DMS79 treated with DMSO at 0.1 percent for 48 hours (cell line): ENCODE measurements around the gene AFG1L.
A peak's percentile ranks its signal among the peaks of the same experiment; 100 is the strongest.
"Not testable (repeated sequence)": the region's sequence is repeated elsewhere in the genome, so short reads cannot be mapped to it uniquely, and the experiment has no call there.

Experiments
- DNase-seq: peaks from one replicate; lab custom pipeline; 2025; lab: John Stamatoyannopoulos, UW

Gene AFG1L

DNA sequence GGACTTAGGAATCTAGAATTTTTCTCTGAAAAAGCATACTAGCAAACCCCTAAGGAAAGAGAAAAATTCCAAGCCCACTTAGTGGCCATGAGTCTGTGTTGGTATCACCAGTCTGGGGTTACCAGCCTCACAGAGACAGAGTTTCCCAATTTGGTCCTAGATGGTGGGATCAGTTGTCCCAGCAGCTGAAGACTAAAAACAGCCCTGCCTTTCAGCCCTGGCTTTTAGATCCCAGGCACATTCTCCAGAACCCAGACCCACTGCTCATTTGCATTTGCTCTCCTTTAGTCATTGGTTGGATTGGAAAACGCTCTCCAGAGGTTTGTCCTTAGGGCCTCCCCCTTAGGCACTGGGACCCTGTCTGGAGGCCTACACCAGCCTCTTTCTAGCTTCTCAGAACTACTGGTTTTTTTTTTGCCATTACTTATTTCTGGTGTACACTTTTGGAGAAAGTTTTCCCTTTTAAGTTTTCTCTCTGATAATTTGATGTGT, 226.8 kb downstream of the AFG1L start:
- no peak for DNase-seq

DNA sequence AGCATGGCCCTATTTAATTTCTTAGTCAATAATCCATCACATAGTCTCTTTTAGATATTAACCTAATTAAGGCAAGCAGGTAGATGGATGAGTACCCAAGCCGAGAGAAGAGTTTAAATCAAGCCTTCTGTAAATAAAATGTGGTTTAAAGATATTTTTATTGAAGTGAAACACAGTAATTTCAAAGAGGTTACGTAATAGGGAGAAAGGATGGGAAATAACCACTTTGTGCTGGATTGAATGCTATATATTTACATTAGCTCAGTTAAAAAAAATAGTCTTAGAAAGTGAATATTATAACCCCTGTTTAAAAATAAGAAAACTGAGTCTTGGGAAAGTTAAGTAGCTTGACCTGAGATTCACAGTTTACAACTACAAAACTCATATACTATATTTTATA, 228.8 kb downstream of the AFG1L start:
- DNase-seq: no peak

DNA sequence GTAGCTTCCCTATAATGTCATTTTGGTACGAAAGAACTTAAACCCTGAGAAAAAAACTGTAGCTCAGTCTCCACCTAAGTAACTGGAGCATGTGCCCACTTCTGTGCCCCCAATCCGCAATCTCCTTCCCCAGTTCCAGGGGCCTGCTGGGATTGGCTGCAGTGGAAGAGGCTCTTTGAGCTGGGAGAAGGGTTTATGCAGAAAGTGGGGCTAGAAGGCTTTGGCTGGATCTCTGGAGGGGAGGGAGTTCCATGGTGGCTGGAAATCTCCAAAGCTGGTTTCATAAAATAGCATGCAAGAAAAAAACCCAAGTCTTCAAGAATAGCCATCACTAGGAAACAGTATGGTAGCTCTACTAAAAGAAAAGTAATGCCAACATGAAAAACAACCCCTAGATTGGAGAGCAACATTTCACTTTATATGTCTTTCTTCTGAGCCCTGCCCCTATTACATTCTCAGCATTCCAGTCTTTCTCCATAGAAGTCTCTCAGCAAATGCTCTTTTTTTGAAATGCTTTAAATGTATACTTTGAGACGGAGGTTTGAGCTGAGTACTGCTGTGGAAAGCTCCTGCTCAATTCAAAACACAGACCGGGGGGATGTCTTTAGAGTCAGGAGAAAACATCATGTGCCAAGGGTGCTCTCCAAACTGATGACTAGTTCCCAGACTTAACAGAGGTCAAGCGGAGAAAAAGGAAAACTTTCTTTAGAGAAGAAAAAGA, 229.8 kb downstream of the AFG1L start:
- DNase-seq: no peak

DNA sequence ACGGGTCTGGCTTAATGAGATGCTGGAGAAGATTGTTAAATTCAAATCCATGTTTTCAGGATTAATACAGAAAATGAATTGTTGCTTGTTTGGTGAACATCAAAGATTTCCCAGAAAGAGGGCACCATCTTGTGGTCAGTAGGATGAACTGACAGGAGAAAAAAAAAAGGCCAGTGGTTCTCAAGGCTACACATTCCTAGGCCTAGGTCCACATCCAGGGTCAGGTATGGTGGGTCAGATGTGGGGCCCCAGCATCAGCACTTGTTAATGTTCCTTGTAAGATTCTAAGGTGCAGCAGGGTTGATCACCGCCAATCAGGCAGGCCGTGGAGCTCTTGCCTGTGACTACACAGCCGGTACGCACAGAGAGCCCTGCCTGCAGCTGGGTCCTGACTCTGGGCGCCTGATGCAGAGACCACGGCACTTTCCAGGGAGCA, 231.9 kb downstream of the AFG1L start:
- peak; percentile 5 for DNase-seq

DNA sequence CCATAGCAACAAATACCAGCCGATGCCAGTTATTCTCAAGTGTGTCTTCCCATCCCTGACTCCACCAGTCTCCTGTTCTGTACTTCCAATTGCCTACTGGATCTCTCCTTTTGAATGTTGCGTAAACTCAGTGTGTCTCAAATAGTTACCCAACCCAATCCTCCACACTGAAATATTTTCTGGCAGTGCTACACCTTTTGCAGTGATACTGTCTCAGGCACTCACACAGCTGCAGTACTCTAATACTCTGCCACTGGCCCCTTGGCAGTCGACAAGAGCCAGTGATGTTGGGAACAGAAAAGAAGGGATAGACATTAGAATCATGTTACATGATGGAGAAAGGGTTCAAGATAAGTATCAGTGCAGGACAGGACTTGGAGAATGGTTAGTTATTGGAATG, 234.0 kb downstream of the AFG1L start:
- DNase-seq: no peak

DNA sequence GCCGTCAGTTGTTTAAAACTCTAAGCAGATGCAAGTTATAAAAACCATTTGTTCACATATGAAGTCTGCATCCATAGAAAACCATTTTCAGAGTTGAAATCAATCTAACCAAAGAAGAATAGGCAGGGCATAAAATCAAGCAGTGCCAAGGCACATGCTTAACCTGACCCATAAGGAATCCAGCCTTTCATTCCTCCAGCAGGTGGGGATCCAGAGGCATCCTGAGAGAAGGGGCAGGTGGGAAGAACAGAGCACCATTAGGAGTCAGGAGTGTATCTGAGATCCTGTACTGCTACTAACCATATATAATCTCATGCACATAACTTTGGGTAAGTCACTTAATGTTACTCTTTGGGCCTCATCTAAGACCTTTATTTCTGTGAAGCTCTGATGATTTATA, 236.5 kb downstream of the AFG1L start:
- no peak for DNase-seq

DNA sequence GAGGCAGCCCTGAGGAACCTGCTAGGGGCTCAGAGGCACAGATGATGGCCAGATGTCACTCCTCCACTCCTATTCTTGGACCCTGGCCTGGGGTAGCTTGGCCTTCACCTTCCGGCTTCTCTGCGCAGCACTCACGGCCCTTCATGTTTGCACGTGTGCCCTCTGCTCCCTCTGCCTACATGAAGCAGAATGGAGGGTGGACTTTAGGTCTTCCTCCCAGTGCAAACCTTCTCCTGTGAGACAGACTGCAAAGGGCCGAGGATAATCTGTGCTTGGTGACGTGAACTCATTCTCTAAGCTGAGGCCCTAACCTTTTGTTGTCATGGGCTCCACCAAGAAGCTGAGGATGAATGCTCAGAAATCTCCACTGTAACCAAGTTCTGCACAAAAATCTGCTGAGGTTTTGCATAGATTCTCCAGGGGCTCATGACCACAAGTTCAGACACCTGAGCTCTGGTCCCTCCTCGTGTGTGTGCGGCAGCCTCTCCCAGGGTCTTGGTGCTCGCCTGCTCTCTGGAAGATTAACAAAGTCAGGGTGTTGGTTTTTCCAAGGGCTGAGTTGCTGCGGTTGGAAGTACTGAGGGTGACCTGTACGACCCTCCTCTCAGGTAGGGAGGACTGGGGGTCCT, 240.4 kb downstream of the AFG1L start:
- DNase-seq: no peak

DNA sequence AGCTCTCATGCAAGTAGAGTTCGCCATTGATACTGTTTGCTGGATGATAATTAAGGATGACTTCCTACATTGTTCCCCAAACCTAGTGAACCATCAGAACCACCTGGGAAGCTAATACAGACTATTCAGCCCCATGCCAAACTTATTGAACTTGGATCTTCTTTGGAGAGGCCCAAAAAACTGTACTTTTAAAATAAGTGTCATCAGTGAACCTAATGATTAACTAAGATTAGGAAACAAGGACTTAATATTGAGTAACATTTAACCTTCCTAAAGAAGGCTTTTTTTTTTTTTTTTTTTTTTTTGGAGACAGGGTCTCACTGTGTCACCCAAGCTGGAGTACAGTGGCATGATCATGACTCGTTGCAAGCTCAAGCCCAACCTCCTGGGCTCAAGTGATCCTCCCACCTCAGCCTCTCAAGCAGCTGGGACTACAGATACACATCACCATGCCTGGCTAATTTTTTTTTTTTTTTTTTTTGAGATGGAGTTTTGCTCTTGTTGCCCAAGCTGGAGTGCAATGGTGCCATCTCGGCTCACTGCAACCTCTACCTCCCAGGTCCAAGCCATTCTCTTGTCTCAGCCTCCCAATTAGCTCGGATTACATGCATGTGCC, 241.2 kb downstream of the AFG1L start:
- not testable (repeated sequence) for DNase-seq

DNA sequence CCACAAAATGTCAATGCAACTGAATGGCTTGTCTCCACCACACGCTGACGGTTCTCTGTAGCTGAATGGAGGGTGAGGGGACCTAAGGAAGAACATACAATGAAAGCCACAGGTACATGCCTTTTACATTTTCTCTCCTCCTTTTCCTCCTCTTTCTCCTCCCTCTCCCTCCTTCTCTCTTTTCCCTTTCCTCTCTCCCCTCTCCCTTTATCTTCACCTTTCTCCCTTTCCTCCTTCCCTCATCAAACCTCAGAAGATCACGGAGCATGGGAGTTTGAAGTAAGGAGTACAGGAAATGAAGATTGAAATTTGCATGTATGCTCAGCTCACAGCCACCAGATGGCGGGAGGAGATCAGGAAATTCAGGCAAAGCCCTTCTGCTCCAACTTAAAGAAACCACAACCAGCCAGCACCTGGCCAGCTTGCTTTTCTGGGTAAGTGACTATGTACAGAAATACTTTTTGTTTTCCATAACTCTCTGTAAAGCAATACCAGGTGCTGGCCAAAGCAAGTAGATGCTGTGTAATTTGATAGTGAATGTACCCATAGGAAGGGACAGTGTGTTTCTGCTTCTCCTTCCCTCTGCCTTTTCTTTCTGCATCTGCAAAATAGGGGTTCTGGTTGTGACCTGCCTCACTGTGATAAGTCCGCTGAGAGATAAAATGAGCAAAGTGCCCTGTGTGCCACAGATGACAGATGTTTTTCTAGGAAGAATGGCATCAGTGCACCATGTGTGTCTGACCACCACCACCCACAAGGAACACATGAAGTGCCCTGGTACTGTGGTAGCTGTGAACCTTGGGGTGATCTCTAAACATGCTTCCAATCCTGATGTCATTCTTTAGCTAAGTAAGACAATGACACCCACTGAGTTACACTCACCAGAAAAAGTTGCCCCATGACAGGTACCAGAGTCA, 247.2 kb downstream of the AFG1L start:
- peak; percentile 51 for DNase-seq

DNA sequence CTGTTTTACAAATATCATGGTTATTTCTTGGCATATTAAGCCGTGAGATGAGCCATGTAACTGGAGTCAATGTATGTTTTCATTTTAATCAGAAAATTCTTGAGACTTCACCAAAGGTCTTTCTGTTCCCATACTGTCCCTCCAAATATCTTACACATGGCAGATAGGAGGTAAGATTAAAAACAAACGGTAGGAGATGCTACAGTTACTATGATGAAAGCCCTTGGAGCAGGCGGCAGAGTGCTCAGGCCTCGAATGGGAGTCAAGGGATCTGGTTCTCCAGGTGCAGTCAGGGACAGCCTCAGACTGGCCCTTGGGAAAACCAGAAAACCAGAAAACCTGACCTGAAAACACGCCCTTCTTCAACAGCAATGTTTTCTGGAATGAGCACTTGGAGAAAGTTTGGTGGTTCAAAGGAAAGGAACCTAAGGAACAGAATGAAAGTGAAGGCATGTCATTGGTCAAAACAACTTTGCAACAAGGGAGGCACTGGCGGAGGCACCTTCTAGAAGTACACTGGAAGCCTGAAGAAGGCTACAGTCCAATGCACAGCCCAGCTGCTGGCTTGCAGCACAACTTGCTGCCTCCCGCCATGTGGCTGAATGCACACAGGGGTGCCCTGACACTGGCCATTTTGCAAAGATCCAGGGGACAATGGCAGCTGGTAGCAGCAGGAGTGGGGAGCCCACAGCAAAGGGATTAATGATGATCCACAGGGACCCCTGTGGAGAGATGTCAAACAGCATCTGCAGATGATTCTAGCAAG, 248.5 kb downstream of the AFG1L start:
- DNase-seq: no peak

DNA sequence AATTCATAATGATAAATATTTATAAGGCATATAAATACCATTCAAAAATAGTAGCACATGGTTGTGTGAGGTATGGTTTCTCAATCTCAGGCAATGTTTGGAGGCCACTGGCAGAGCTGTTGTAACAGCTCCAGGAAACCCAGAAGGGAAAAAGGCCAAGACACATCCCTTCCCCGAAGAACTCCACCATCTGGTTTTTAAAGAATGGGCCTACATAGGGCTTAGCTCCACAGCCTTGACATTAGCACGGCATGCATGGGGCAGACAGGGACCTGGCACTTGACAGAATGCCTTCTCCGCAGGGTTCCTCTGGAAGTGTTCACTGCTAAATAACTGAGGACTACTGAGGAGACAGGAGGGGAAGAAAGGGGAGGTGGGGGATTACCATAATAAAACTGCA, 249.8 kb downstream of the AFG1L start:
- DNase-seq: no peak

DNA sequence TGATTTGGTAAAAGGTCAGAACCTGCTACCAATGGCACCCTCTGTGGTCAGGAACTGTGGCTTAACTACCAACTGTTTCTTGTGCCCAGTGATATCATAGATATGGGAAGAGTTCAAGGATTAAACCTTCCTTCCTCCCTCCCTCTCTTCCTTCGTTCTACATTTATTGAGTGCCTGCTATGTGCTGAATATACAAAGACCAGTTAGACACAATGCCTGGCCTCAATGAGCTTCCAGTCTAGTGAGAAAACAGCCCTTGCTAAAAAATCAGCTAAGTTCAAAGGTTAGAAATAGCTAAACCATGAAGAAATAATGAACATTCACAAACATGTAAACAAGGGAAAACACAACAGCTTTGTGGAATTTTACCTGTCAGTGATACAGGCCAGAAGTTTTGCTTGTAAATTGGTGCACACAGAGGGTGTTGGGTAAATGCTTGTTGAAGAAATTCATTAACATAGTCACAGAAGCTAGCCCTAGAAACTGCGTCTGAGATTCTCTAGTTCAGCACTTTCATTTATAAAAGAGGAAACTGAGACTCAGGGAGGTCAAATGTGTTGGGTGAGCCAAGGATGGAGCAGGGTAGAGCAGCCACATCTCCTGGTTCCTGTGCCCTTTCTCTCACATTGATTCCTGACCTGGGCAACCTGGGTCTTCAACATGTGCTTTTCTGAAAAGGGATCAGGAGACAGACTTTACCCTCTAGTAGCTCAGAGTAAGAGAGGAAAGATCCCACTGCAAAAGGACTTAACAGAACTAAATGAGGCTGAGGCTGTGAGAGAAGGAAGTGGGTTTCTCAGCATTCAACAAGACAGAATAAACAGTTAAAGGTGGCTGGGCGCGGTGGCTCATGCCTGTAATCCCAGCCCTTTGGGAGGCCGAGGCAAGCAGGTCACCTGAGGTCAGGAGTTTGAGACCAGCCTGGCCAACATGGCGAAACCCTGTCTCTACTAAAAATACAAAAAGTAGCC, 251.5 kb downstream of the AFG1L start:
- no peak for DNase-seq

DNA sequence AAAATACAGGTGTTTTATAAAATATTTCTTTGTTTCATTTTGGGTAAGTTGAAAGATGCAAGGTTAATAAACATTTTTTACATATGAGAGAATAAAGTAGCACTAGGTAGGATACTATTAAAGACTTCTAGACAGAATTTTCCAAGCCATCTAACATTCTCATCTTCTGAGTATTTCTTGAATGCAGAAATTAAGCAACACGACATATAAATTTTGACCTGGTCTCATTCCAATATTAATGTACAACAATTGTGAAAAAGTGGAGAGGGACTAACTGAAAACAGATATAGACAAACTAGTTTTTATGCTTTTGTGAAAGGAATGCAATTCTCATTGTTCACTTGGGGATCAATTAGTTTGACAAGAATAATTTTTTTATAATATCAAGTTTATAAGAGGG, 254.4 kb downstream of the AFG1L start:
- DNase-seq: no peak

DNA sequence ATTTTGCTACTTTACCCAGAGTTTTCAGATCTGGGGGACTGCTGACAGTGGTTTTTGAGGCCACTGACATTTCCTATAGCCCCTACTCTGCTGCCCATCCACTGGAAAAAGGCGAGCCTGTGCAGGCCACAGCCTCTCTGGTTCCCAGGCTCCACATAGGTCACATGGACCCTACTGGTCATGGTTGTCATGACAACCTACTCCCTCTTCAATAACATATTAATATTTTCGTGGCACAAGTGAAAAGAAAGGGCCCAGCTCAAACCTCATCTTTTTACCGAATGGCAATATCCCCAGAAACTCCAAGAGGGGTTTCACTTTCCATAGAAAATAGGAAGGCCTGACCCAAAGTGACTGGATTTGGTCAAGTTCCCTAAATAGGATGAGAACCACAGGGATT, 254.9 kb downstream of the AFG1L start:
- DNase-seq: no peak

DNA sequence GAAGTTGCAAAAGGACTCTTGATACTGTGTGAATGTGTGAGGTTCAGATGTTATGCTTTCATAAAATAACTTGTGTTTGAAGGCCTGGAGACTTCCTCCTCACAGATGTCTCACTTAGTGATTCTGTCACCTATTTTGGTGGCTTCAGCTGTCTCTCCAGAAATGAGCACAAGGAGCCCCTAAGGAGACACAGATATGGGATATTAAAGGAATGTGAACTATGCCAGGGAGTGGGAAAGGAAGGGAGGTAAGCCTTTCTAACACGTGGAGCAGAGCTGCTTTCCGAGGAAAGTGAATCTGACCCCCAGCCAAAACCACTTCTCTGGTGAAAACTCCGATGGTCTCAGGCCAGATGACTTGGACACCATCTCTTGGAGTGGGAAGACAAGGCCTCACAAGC, 255.4 kb downstream of the AFG1L start:
- DNase-seq: no peak

DNA sequence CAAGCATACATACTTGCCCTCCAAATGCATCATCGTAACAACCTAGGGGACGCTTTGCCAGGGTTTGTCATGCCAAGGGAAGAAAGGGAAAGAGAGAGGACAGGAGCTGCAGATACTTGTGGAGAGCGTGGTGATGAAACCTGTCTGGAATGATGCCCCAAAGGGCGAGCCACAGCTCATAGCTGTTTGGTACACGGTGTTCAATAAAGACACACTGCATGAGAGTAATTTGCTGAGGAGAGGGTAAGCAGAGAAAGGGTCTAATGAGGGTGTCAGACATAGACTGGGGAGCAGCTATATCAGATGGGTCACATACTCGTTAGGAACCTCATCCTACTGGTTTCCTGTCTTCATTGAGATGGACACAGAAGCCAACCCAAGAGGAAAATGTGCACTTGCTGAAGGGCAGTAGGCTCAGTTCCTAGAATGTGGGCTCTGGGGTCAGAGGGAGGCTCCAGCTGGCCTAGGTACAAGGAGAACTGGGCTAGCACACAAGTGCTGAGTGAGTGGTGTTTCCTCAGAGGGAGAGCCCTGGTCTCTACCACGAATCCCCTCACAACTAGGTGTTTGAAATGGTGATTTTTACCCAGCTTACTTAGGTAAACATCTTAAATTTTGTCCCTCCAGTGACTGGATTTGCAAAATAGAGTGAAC, 260.7 kb downstream of the AFG1L start:
- DNase-seq: no peak

DNA sequence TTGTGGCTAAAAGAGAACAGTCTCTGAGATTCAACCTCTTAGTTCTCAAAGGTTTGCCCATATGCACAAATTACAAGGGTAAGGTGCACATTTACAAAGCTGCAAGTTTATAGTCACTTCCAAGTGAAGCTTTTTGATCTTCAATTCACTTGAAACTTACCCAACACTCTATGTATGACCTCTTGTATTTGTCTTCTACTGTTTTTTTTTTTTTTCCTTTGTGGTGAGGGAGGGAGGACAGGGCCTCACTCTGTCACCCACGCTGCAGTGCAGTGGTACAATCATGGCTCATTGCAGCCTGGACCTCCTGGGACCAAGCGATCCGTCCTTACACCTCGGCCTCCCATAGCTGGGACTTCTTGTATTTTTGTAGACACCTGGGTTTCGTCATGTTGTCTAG, 261.4 kb downstream of the AFG1L start:
- no peak for DNase-seq

DNA sequence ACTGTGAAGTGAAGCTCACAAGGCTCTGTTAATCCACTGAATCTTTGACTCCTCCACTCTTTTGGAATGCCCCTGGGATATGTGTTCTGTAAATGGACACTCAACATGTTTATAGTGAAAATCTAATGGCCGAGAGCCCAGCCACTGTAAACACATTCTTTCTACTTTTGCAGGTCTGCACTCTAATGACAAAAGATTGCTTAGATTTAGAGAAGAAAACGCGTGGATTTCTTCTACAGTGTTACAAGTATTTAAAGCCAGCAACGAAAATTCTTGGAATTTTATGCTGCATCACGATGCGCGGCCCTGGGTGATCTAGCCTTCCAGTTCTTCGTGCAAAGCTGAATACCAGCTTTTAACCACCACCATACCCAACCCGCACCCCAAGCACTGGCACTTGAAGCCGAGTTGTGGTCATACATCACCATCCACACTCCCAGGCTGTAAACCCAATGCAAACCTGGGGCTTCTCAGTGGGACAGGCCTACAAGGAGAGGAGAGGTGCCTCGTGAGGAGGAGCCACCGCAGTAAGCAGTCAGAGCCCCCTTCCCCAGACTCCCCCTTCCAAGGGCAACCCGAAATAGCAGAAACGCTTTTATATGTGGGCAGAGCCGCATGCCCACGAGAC, 262.1 kb downstream of the AFG1L start:
- DNase-seq: peak; percentile 3
